NT2/D1 (cell line): ENCODE results near the gene SPOCD1.

ENCODE experiments used
- SUZ12 ChIP-seq: IDR thresholded peaks from 2 replicates; pipeline ENCODE4 v1.6.1; 2011; ENCODE audit not compliant: insufficient read length, insufficient read depth; ENCODE audit errors: extremely low read depth
- YY1 ChIP-seq: IDR thresholded peaks from 2 replicates; pipeline ENCODE4 v1.6.1; 2011; ENCODE audit not compliant: insufficient read length, insufficient read depth
- ZNF274 ChIP-seq: IDR thresholded peaks from 2 replicates; pipeline ENCODE4 v1.6.1; 2011; ENCODE audit warnings: mild to moderate bottlenecking, low read depth, low read length

- no peak for TF ChIP-seq ZNF274
- TF ChIP-seq YY1 = no peak
- TF ChIP-seq SUZ12 = no peak
Observed at GRCh38 chr1:31788825-31789256, 27.0 kb downstream of the SPOCD1 start.
